GM19463 (cell line): Measurements from ENCODE around the gene FHIT.

Experiments
- ATAC-seq: cut with Tn5 transposase; IDR thresholded peaks from one replicate; pipeline ENCODE4 v1.9.1; 2021; ENCODE audit warnings: mild to moderate bottlenecking, moderate library complexity; ENCODE audit not compliant: unreplicated experiment

Gene FHIT

DNA sequence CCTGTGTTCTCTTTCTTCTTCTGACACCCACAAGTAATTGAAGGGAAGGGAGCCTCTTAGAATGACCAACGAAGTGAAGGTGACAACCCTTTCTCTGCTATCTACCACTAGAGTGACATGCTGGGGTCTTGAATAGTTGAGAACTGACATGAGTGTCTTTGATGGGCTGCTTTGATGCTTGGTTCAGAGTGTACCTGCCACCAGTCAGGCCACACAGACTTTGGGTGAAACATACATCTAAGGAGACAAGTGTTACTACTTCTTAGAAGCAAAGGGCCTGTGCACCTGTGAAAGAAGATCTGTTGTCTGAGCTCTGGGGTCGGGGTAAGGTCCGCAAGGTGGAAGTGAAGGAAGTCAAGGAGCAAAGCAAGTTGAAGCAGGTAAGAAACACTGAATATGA is 1160.7 kb downstream of the FHIT start:
- no peak for ATAC-seq

DNA sequence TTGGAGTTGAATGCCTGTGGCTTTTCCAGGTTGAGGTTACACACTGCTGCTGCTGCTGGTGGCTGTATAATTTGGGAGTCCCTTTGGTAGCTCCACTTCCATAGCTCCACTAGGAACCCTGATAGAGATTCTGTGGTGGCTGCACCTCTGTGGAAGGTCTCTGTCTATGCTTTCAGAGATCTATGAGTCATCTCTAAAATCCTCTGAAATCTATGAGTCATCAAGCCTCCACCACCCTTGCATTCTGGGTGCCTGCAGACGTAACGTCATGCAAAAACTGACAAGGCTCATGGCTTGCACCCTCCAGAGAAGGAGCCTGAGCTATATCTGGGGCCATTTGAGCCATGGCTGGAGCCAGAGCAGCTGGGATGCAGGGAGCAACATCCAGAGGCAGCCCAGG is 1164.4 kb downstream of the FHIT start:
- ATAC-seq, result no peak

- no peak for ATAC-seq
These were observed 1165.6 kb downstream of the FHIT start for GRCh38 chr3:60085649-60086048.

GRCh38 chr3:60081381-60082095 is 1169.7 kb downstream of the FHIT start:
- ATAC-seq, result no peak

DNA sequence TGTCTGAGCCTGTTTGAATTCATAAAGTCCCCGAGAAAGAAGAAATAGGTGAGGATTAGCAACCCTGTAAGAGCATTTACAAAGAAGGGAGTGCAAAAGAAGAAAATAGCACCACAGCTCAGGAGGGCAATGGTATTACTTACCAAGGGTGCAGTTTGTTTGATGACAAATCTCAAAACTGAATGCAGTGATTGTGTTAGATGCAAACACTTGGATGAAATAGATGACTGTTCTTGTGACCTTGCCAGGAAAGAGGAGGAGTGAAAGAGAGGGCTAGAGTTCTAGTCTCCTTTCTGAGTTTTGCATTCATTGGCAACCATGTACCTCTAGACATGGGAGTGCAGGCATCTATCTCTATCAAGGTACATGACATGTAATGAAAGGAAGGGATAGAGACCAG is 1170.6 kb downstream of the FHIT start:
- ATAC-seq, result no peak

GRCh38 chr3:60079076-60079475 is 1172.2 kb downstream of the FHIT start:
- no peak for ATAC-seq

- no peak for ATAC-seq
These were observed 1174.9 kb downstream of the FHIT start for GRCh38 chr3:60076331-60076730.

DNA sequence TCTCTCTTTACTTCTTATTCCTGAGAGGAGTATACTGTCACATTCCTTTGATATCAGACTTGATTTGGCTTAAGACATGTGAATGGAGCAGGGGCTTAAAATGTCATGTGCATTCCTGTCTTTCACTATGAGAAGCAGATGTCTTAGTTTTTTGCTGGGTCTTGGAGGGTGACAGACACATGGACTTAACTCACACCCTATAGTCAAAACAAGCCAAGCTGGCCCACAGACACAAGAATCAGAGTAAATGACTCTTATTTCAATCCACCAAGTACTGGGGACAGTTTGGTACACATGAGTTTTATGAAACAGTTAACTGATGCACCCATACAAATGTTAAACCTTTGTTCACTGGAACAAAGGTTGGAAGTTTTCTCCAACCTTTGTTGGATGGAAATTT is 1177.3 kb downstream of the FHIT start:
- no peak for ATAC-seq

- no peak for ATAC-seq
These were observed 1178.0 kb downstream of the FHIT start for GRCh38 chr3:60073228-60073627.

DNA sequence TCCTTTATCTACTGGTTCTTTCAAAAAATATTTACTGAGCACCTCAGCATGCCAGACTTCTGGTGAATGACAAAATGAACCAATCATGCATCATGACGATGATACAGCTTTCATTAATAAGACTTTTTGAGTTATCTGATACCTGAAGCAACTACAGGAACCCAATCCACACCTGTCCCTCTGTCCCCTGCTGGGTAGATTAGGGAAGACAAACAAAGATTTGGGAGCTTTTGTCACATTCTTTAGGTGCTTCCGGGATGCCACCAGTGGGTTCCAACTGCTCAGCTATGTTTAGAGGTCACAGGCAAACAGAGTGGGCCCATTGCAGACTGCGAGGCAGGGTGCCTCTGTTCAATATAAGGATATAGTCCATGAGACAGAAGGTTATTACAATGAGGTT is 1180.9 kb downstream of the FHIT start:
- ATAC-seq, result no peak

- no peak for ATAC-seq
These were observed 1185.9 kb downstream of the FHIT start for GRCh38 chr3:60065227-60065868.

- ATAC-seq, result no peak
These were observed 1186.8 kb downstream of the FHIT start for GRCh38 chr3:60064210-60065178.

- ATAC-seq, result no peak
These were observed 1194.8 kb downstream of the FHIT start for GRCh38 chr3:60056404-60056803.

GRCh38 chr3:60055765-60056164 is 1195.5 kb downstream of the FHIT start:
- no peak for ATAC-seq

DNA sequence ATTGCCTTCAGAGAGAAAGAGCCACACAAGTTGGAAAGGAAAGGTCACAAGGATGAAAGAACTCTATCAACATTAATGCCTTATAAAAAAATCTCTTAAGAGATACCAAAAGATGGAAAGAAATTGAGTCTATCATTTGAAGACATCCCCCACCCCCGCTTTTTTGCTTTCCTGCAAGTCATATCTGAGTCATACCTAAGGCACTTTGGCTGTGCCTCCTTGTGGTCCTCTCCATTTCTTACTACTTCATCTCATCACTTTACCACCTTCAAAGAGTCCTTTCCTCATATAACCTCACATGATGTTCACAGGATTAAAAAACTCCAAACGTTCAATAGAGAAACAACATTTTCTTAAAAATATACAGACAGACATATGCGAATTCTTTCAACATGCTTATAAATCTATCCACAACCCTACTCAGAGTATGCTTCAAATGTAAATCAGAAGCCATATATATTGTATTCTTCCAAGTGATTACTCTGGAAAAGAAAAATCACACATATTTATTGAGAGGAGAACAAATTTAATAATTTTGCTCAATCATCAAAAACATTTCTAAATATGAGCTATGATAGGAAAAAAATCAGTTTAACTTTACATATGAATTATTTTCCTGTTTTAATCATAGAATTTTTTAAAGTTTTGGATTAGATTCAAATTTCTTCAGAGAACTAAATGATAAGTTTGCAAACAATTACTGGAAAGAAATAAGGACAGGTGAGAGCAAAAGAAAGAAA is 1197.6 kb downstream of the FHIT start:
- no peak for ATAC-seq

DNA sequence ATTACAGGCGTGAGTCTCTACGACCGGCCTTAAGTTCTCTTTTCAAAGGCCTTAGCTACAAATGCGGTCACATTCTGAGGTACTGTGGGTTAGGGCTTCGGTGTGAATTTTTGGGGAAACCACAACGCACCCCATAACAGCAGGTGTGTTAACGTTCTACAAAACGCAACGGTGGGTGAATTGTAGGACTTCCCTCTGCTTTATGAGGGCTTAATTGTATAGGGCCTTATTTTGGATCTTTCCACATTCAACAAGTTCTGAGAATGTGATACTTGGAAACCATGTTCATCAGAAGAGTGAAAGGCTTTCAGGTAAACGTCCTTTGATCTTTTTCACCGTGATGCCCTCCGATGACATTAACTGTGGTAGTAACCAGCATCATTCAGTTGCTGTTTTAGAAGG is 1202.8 kb downstream of the FHIT start:
- no peak for ATAC-seq

- ATAC-seq, result no peak
These were observed 1203.6 kb downstream of the FHIT start for GRCh38 chr3:60047426-60048200.

GRCh38 chr3:60046210-60046609 is 1205.0 kb downstream of the FHIT start:
- ATAC-seq, result no peak

DNA sequence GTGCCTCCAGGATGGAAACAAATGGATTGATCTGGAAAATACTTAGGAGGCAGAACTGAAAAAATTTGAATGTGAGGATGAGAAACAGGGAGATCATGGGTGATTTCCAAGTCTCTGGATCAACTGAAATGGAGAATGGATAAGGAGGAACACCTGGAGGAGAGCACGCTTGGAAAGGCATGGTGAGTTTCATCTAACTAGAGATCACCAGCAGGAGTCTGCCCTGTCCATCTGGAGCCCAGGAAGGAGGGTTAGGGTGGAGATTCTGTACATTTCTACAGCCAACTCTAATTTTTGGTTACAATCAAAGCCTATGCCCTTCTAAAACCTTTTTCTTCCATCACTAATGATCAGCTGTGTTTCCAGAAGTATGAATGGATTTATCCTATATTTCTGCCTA is 1205.6 kb downstream of the FHIT start:
- ATAC-seq, result no peak

DNA sequence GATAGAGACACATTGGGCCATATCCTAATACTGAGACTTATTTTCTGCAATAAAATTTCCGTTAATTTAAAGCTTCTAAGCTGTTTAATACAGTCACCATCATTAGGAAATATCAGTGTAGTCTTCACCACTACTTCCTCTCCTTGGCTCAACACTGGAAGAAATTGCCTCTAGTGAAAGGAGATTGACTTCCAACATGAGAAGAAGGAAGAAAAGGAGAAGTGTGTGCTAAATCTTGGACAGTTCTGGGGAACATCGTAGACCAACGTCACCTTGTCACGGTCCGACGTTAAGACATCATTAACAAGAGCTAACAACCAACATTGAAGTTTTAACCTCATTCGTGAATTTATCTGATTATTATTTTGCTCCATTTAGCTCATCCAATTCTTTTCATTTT is 1214.4 kb downstream of the FHIT start:
- ATAC-seq, result no peak
